ENCODE measurements around the gene COMMD7.
A peak's percentile ranks its signal among the peaks of the same experiment; 100 is the strongest.
"Not testable (repeated sequence)": the region's sequence is repeated elsewhere in the genome, so short reads cannot be mapped to it uniquely, and the experiment has no call there.

COMMD7 gene

GRCh38 chr20:32765230-32765875 is 22.1 kb upstream of the COMMD7 start:
- DNase-seq (ENCODE audit: low spot score): not testable (repeated sequence)

- no peak for DNase-seq (ENCODE audit: low spot score)
Observed at GRCh38 chr20:32764005-32764960, 21.0 kb upstream of the COMMD7 start.

DNA sequence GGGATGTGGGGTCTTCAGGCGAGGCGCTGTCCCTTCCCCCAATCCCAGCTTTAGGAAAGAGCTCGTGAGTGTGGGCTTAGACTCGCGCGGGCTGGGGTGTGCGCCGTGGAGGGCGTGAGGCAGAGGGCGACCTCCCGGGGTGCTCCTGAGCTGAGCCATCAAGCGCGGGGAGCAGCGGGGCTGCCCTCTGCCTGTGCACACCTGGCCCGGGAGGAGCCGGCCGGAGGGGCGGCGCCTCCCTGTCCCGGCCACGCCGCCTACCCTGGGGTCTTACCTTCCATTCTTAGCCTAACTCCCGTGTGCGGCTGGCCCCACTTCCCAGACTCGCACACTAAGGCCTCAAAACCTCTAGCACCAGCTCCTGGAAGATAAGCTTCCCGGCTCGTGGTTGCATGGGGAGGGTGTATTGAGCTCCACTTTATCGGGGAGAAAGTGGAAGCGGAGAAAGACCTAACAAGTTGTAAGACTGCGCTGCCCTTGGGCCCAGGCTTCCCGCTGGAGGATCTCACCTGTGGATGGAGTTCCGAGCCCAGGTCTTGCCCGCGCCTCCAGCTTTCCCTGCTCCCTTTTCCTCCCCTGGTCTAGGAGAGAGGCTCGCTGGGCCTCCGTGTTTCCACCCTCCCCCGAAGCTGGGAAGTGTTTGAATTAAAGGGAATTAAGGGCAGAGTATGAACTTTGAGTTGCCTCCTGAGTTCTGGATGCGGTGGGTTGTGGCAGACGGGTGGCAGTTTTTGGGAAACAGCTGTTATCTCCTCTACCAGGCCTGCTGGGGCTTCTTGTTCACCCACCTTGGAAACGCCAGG is 20.1 kb upstream of the COMMD7 start:
- no peak for DNase-seq (ENCODE audit: low spot score)

GRCh38 chr20:32762754-32763201 is 19.5 kb upstream of the COMMD7 start:
- DNase-seq (ENCODE audit: low spot score): peak; percentile 41

GRCh38 chr20:32761831-32762753 is 18.8 kb upstream of the COMMD7 start, which contains the start of gene DNMT3B:
TSS of gene DNMT3B (plus strand) at chr20:32762385. CDS start at chr20:32780324, 17,939 bp downstream.
- peak; percentile 84 for DNase-seq (ENCODE audit: low spot score)

- no peak for DNase-seq (ENCODE audit: low spot score)
Observed at GRCh38 chr20:32761417-32761830, 18.2 kb upstream of the COMMD7 start.

DNA sequence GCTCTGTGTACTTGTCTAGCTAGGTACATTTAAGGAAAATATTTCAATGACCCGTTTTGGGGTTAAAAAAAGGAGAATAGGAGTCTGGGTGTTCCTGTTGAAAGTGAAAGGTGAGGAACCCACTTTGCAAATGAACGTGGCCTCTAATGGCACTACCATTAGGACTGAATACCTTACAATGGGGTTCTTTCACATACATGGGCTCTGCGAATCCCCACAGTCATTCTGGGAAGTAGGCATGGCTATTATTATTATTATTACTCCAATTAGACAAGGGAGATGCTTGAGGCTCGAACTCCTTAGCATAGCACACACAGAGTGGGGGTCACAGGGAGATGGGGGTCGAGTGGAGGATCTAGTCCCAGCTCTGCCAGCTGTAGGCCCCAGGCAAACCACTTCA is 12.9 kb upstream of the COMMD7 start:
- DNase-seq (ENCODE audit: low spot score): no peak

GRCh38 chr20:32753731-32754130 is 10.5 kb upstream of the COMMD7 start:
- DNase-seq (ENCODE audit: low spot score): no peak

DNA sequence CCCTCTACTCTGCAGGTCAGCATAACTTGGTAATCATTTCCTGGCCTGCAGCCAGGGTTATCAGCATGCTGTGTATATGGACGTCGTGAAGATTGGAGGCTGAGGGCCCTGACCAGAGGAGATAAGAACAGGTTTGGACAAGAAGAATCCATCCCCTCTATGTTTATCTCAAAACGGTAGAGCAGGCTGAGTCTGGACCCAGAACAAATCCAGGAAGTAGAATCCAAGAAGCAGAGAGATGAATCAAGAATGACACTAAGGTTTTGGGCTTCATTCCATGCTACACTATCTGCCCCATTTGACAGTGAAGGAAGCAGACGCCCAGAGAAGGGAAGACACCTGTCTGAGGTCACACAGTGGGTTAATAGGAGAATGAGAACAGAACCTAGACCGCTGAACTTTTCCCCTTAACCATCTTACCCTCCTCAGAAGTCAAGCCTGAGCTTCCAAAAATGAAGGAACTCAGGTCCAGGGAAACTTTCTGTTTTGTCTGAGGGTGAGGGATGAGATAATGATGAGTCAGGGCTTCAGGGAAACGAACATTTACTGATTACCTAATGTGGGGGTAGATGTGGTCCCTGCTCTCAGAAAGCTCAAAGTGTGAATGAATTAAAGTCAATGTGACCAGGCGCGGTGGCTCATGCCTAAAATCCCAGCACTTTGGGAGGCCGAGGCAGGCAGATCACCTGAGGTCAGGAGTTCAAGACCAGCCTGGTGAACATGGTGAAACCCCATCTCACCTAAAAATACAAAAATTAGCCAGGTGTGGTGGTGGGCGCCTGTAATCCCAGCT is 9.4 kb upstream of the COMMD7 start:
- no peak for DNase-seq (ENCODE audit: low spot score)

- DNase-seq (ENCODE audit: low spot score): no peak
Observed at GRCh38 chr20:32751702-32752457, 8.6 kb upstream of the COMMD7 start.

GRCh38 chr20:32751293-32751692 is 8.0 kb upstream of the COMMD7 start:
- DNase-seq (ENCODE audit: low spot score): no peak

DNA sequence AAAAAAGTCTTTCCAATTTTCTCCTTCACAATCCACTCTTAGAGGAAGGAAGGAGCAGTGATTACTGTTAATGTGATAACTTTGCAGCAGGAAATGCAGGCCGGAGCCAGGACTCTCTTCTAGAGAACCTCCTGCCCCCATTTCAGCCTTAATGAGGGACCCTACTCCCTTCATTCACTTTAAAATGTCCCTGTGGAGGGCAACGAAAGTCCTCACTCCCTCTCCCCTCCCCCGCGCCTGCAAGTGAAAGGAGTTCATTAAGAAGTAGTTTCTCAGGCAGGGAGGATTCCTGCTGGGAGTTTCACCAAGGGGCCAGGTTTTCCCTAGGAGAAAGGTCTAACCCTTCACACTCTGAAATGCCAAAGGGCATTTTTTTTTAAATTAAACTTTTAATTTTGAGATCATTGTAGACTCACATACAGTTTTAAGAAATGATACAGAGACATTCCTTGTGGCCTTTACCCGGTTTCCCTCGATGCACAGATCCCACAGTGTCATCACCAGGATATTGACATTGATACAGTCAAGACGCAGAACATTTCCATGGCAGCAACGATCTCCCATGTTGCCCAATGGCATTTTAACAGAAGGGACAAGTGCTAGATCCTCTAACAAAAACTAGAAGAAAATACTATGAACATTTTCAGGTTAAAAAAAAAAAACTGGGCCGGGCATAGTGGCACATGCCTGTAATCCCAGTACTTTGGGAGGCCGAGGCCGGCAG is 6.8 kb upstream of the COMMD7 start:
- DNase-seq (ENCODE audit: low spot score): peak; percentile 71

- DNase-seq (ENCODE audit: low spot score): no peak
Observed at GRCh38 chr20:32742322-32743236, 688 bp downstream of the COMMD7 start.

- DNase-seq (ENCODE audit: low spot score): no peak
Observed at GRCh38 chr20:32741151-32741550, 2.1 kb downstream of the COMMD7 start.

GRCh38 chr20:32737371-32738223 is 5.7 kb downstream of the COMMD7 start:
- no peak for DNase-seq (ENCODE audit: low spot score)

DNA sequence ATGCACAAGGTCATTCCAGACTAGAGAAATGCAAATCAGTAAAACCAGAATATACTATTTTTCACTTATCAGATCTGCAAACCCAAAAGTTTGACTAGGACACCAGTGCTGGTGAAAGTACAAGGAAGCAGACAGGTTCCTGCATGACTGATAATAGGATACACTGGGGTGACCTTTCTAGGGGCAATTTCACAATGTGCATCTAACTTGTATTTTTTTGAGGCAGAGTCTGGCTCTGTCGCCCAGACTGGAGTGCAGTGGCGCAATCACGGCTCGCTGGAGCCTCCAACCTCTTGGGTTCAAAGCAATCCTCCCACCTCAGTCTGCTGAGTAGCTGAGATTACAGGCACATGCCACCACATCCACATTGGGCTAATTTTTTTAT is 11.4 kb downstream of the COMMD7 start:
- no peak for DNase-seq (ENCODE audit: low spot score)

Measured in SK-N-DZ (cell line).